Fibroblast of lung (primary cell): ENCODE measurements around the gene UBR4. TPM values are rescaled to one million over a fixed set of nuclear protein-coding genes. Genes with fewer than 3 reads are reported as not detected.
"Not testable (repeated sequence)": the region's sequence is repeated elsewhere in the genome, so short reads cannot be mapped to it uniquely, and the experiment has no call there.

Experiments
- DNase-seq, 2 donors: peaks; one replicate each; pipeline versions ENCODE4 v3.0.0 to v3.0.0-alpha.2; 2010; ENCODE audit warnings: low read depth in 2 of 2
- H2AFZ ChIP-seq: 2 replicates; pipeline ENCODE4 v1.5.1; 2012; ENCODE audit warnings: low read length, control low read depth, inconsistent platforms
- H3K27ac ChIP-seq: 2 replicates; pipeline ENCODE4 v1.5.1; 2011; ENCODE audit warnings: low read length, control low read depth; ENCODE audit not compliant: insufficient read depth
- H3K27me3 ChIP-seq: 2 replicates; pipeline ENCODE4 v1.5.1; 2011; ENCODE audit warnings: mild to moderate bottlenecking, low read length; ENCODE audit not compliant: control insufficient read depth, insufficient read depth
- H3K36me3 ChIP-seq: 2 replicates; pipeline ENCODE4 v1.5.1; 2011; ENCODE audit warnings: low read length; ENCODE audit not compliant: control insufficient read depth, insufficient read depth
- H3K4me1 ChIP-seq: 2 replicates; pipeline ENCODE4 v1.5.1; 2011; ENCODE audit warnings: low read length; ENCODE audit not compliant: control insufficient read depth, insufficient read depth; ENCODE audit errors: extremely low read depth
- H3K4me2 ChIP-seq: 2 replicates; pipeline ENCODE4 v1.5.1; 2011; ENCODE audit warnings: low read length, control low read depth; ENCODE audit not compliant: insufficient read depth; ENCODE audit errors: extremely low read depth
- H3K4me3 ChIP-seq, 4 experiments: fragments of 200-600 bp in 1 of 4; sonication (generic) in 1 of 4; replicated peaks in 1 of 4; 2 replicates each; pipeline ENCODE4 v1.5.1; 2011 to 2016; ENCODE audit warnings: low read length in 4 of 4, low read depth in 3 of 4, mild to moderate bottlenecking in 3 of 4, control low read depth in 2 of 4, inconsistent platforms in 1 of 4, mixed read lengths in 1 of 4; ENCODE audit not compliant: insufficient read depth in 1 of 4; ENCODE audit errors: control extremely low read depth in 1 of 4
- H3K79me2 ChIP-seq: 2 replicates; pipeline ENCODE4 v1.5.1; 2012; ENCODE audit warnings: mild to moderate bottlenecking, low read length, inconsistent platforms; ENCODE audit not compliant: control insufficient read depth, insufficient read depth
- H3K9ac ChIP-seq: 2 replicates; pipeline ENCODE4 v1.5.1; 2011; ENCODE audit warnings: mild to moderate bottlenecking, low read length, control low read depth; ENCODE audit not compliant: insufficient read depth
- H3K9me3 ChIP-seq: 2 replicates; pipeline ENCODE4 v1.5.1; 2012; ENCODE audit warnings: low read depth, low read length; ENCODE audit not compliant: control insufficient read depth, insufficient read depth
- H4K20me1 ChIP-seq: 2 replicates; pipeline ENCODE4 v1.5.1; 2011; ENCODE audit warnings: low read length; ENCODE audit not compliant: control insufficient read depth, insufficient read depth; ENCODE audit errors: extremely low read depth
- EZH2 ChIP-seq: IDR thresholded peaks from 2 replicates; pipeline ENCODE4 v1.5.1; 2012; ENCODE audit warnings: low read length, control low read depth, mild to moderate bottlenecking; ENCODE audit errors: missing control alignments
- polyA plus RNA-seq, 2 donors: library from polyadenylated mRNA; depleted of rRNA in 1 of 2; stranded (reverse) in 1 of 2; unstranded in 1 of 2; fragments of >200 nt; gene quantifications; 2 replicates each; pipeline ENCODE4 v1.2.1, GENCODE V29; 2011 to 2012; ENCODE audit warnings: missing spikeins in 1 of 2
- total RNA-seq: library from RNA; depleted of rRNA; stranded (reverse); fragments of >200 nt; gene quantifications from 2 replicates; pipeline ENCODE4 v1.2.1, GENCODE V29; 2014
- TF ChIP-seq, protein P1 (sequence below), 2 donors: IDR thresholded peaks in 1 of 2; conservative IDR thresholded peaks in 1 of 2; 1 replicate in 1 of 2; 2 replicates in 1 of 2; pipeline ENCODE4 v1.5.1; 2011 to 2012; ENCODE audit warnings: low read length in 2 of 2, control low read depth in 1 of 2, inconsistent platforms in 1 of 2, low read depth in 1 of 2, mild to moderate bottlenecking in 1 of 2

UBR4 gene
- total and polyA plus RNA-seq, 2 donors (not counting 1 experiment from before 2014, with no cell fraction given) = 32.0 to 164 TPM

- peaks cover 13% of the 10 kb centered on the region for H3K4me1 ChIP-seq
- no peak overlapping the region for H2AFZ ChIP-seq
- peaks cover 15% of the 10 kb centered on the region for H3K36me3 ChIP-seq
- no peak overlapping the region for H3K4me2 ChIP-seq
- no peaks in the 10 kb centered on the region for H4K20me1 ChIP-seq
- peak in 1 of 2 donors; percentile 14 for DNase-seq
- peaks cover 32% of the 10 kb centered on the region for H3K79me2 ChIP-seq
- no peaks in the 10 kb centered on the region for H3K9me3 ChIP-seq
- no peak overlapping the region for H3K4me3 ChIP-seq
- H3K9ac ChIP-seq = no peak overlapping the region
- TF ChIP-seq EZH2 = no peak
- TF ChIP-seq, protein P1, sequence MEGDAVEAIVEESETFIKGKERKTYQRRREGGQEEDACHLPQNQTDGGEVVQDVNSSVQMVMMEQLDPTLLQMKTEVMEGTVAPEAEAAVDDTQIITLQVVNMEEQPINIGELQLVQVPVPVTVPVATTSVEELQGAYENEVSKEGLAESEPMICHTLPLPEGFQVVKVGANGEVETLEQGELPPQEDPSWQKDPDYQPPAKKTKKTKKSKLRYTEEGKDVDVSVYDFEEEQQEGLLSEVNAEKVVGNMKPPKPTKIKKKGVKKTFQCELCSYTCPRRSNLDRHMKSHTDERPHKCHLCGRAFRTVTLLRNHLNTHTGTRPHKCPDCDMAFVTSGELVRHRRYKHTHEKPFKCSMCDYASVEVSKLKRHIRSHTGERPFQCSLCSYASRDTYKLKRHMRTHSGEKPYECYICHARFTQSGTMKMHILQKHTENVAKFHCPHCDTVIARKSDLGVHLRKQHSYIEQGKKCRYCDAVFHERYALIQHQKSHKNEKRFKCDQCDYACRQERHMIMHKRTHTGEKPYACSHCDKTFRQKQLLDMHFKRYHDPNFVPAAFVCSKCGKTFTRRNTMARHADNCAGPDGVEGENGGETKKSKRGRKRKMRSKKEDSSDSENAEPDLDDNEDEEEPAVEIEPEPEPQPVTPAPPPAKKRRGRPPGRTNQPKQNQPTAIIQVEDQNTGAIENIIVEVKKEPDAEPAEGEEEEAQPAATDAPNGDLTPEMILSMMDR (conservative IDR thresholded peaks at IDR 0.05 in 1 of 2, IDR thresholded peaks at IDR 0.05 in 1 of 2; ENCODE audit: low read depth in 1 of 2, low read length in 2 of 2) = no peak
- H3K27me3 ChIP-seq = no peaks in the 10 kb centered on the region
- H3K27ac ChIP-seq = no peak overlapping the region
Observed at GRCh38 chr1:19257178-19257914, 47.3 kb upstream of the UBR4 start.

DNA sequence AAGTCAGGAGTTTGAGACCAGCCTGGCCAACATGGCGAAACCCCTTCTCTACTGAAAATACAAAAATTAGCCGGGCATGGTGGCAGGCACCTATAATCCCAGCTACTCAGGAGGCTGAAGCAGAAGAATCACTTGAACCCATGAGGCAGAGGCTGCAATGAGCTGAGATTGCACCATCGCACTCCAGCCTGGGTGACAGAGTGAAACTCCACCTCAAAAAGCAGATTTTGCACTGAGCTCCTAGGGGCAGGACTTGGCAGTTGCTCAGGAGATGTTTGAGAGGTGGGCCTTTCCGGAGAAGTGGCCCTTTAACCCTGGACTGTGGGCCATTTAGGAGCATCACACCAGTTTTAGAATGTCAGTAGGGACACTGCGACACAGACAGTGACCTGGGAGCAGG, 46.2 kb upstream of the UBR4 start:
- H3K4me1 ChIP-seq = peaks cover 13% of the 10 kb centered on the region
- not testable (repeated sequence) for DNase-seq, H4K20me1 ChIP-seq, H3K9ac ChIP-seq, H3K4me2 ChIP-seq, H3K27me3 ChIP-seq, H3K9me3 ChIP-seq, H3K4me3 ChIP-seq, H3K27ac ChIP-seq, H2AFZ ChIP-seq
- H3K36me3 ChIP-seq = peaks cover 15% of the 10 kb centered on the region
- H3K79me2 ChIP-seq = peaks cover 39% of the 10 kb centered on the region

GRCh38 chr1:19255288-19255687, 45.2 kb upstream of the UBR4 start:
- TF ChIP-seq, protein P1 (conservative IDR thresholded peaks at IDR 0.05 in 1 of 2, IDR thresholded peaks at IDR 0.05 in 1 of 2; ENCODE audit: low read depth in 1 of 2, low read length in 2 of 2) = no peak
- TF ChIP-seq EZH2 = no peak
- no peak overlapping the region for H3K4me3 ChIP-seq
- no peak overlapping the region for H3K4me2 ChIP-seq
- H2AFZ ChIP-seq = no peak overlapping the region
- peaks cover 15% of the 10 kb centered on the region for H3K36me3 ChIP-seq
- no peaks in the 10 kb centered on the region for H3K9me3 ChIP-seq
- peaks cover 49% of the 10 kb centered on the region for H3K79me2 ChIP-seq
- H3K9ac ChIP-seq = no peak overlapping the region
- H3K27ac ChIP-seq = no peak overlapping the region
- H3K4me1 ChIP-seq = peaks cover 8% of the 10 kb centered on the region
- no peaks in the 10 kb centered on the region for H4K20me1 ChIP-seq
- DNase-seq = no peak
- H3K27me3 ChIP-seq = no peaks in the 10 kb centered on the region
